Right kidney (tissue), 1 donor: ENCODE measurements around the gene PTPRG.

Experiments
- DNase-seq: peaks from one replicate; pipeline ENCODE4 v3.0.0-alpha.2; 2016

PTPRG gene

GRCh38 chr3:61650719-61651410 lies 89.5 kb downstream of the PTPRG start:
- no peak for DNase-seq

- no peak for DNase-seq
Observed at GRCh38 chr3:61657689-61658088, 96.3 kb downstream of the PTPRG start.

- DNase-seq, result no peak
Observed at GRCh38 chr3:61662861-61663260, 101.5 kb downstream of the PTPRG start.

- no peak for DNase-seq
Observed at GRCh38 chr3:61663356-61664104, 102.2 kb downstream of the PTPRG start.

- DNase-seq, result no peak
Observed at GRCh38 chr3:61664105-61664482, 102.7 kb downstream of the PTPRG start.

GRCh38 chr3:61665121-61665520 lies 103.8 kb downstream of the PTPRG start:
- no peak for DNase-seq

- no peak for DNase-seq
Observed at GRCh38 chr3:61665987-61666386, 104.6 kb downstream of the PTPRG start.

GRCh38 chr3:61666615-61667330 lies 105.4 kb downstream of the PTPRG start:
- no peak for DNase-seq

- no peak for DNase-seq
Observed at GRCh38 chr3:61667383-61667782, 106.0 kb downstream of the PTPRG start.

GRCh38 chr3:61667814-61668213 lies 106.4 kb downstream of the PTPRG start:
- DNase-seq, result no peak

- no peak for DNase-seq
Observed at GRCh38 chr3:61668317-61668864, 107.0 kb downstream of the PTPRG start.

GRCh38 chr3:61669203-61669602 lies 107.8 kb downstream of the PTPRG start:
- no peak for DNase-seq

- no peak for DNase-seq
Observed at GRCh38 chr3:61669668-61670299, 108.4 kb downstream of the PTPRG start.

- no peak for DNase-seq
Observed at GRCh38 chr3:61673651-61674050, 112.3 kb downstream of the PTPRG start.

- no peak for DNase-seq
Observed at GRCh38 chr3:61674596-61674995, 113.2 kb downstream of the PTPRG start.

- DNase-seq, result no peak
Observed at GRCh38 chr3:61679026-61679425, 117.7 kb downstream of the PTPRG start.

- DNase-seq, result no peak
Observed at GRCh38 chr3:61680617-61681016, 119.2 kb downstream of the PTPRG start.

GRCh38 chr3:61681636-61682035 lies 120.3 kb downstream of the PTPRG start:
- no peak for DNase-seq

- DNase-seq, result no peak
Observed at GRCh38 chr3:61682671-61683548, 121.5 kb downstream of the PTPRG start.

- no peak for DNase-seq
Observed at GRCh38 chr3:61683549-61684236, 122.3 kb downstream of the PTPRG start.

- DNase-seq, result no peak
Observed at GRCh38 chr3:61684386-61684785, 123.0 kb downstream of the PTPRG start.
